Mucosa of rectum (tissue), 2 donors: ENCODE measurements around the gene NINJ1.

Experiments
- H3K27ac ChIP-seq, 2 donors: one replicate each; pipeline ENCODE4 v1.7.0; 2013; ENCODE audit warnings: inconsistent platforms in 2 of 2, low read depth in 2 of 2, low read length in 2 of 2
- H3K27me3 ChIP-seq, 2 donors: one replicate each; pipeline ENCODE4 v1.7.0; 2013; ENCODE audit warnings: low read length in 2 of 2; ENCODE audit not compliant: control insufficient read depth in 2 of 2, insufficient read depth in 2 of 2
- H3K36me3 ChIP-seq, 2 donors: one replicate each; pipeline ENCODE4 v1.7.0; 2013; ENCODE audit warnings: low read length in 2 of 2; ENCODE audit not compliant: control insufficient read depth in 2 of 2, insufficient read depth in 2 of 2
- H3K4me1 ChIP-seq, 2 donors: one replicate each; pipeline ENCODE4 v1.7.0; 2013; ENCODE audit warnings: low read length in 2 of 2, mild to moderate bottlenecking in 1 of 2; ENCODE audit not compliant: control insufficient read depth in 2 of 2, insufficient read depth in 2 of 2
- H3K4me3 ChIP-seq, 2 donors: one replicate each; pipeline ENCODE4 v1.7.0; 2013; ENCODE audit warnings: low read length in 2 of 2
- H3K9ac ChIP-seq, 2 donors: one replicate each; pipeline ENCODE4 v1.7.0; 2013; ENCODE audit warnings: low read length in 2 of 2, low read depth in 1 of 2, mild to moderate bottlenecking in 1 of 2
- H3K9me3 ChIP-seq, 2 donors: one replicate each; pipeline ENCODE4 v1.7.0; 2013; ENCODE audit warnings: low read length in 2 of 2; ENCODE audit not compliant: control insufficient read depth in 2 of 2
- donor health status: healthy.
- donor health status: Normal muscosa, but diverticular disease.

Gene NINJ1

GRCh38 chr9:93143830-93144530, 9.9 kb upstream of the NINJ1 start:
- Histone ChIP-seq H3K27me3 (no peaks in the 10 kb centered on the region), H3K4me1 (peaks cover 0 to 6% of the 10 kb centered on the region in 2 donors), H3K36me3 (no peaks in the 10 kb centered on the region), H3K4me3 (no peak overlapping the region), H3K27ac (peak overlapping the region in 1 of 2 donors; percentile 9), H3K9ac (no peak overlapping the region), H3K9me3 (no peaks in the 10 kb centered on the region)

GRCh38 chr9:93141771-93142483, 7.9 kb upstream of the NINJ1 start:
- Histone ChIP-seq H3K9me3 (no peaks in the 10 kb centered on the region), H3K36me3 (no peaks in the 10 kb centered on the region), H3K27me3 (no peaks in the 10 kb centered on the region), H3K9ac (no peak overlapping the region), H3K4me3 (no peak overlapping the region), H3K4me1 (peaks cover 0 to 6% of the 10 kb centered on the region in 2 donors), H3K27ac (no peak overlapping the region)

- Histone ChIP-seq H3K27me3 (no peaks in the 10 kb centered on the region), H3K4me3 (no peak overlapping the region), H3K9ac (no peak overlapping the region), H3K27ac (no peak overlapping the region), H3K36me3 (no peaks in the 10 kb centered on the region), H3K4me1 (peaks cover 10 to 16% of the 10 kb centered on the region in 2 donors), H3K9me3 (no peaks in the 10 kb centered on the region)
Measured at GRCh38 chr9:93139365-93140182, 5.5 kb upstream of the NINJ1 start.

- Histone ChIP-seq H3K27ac (no peak overlapping the region), H3K9ac (no peak overlapping the region), H3K4me3 (no peak overlapping the region), H3K27me3 (no peaks in the 10 kb centered on the region), H3K9me3 (no peaks in the 10 kb centered on the region), H3K36me3 (no peaks in the 10 kb centered on the region), H3K4me1 (peaks cover 13 to 15% of the 10 kb centered on the region in 2 donors)
Measured at GRCh38 chr9:93138171-93138764, 4.2 kb upstream of the NINJ1 start.

- Histone ChIP-seq H3K9ac (no peak overlapping the region), H3K36me3 (no peaks in the 10 kb centered on the region), H3K27ac (no peak overlapping the region), H3K27me3 (no peaks in the 10 kb centered on the region), H3K4me1 (peaks cover 22 to 25% of the 10 kb centered on the region in 2 donors), H3K4me3 (no peak overlapping the region), H3K9me3 (no peaks in the 10 kb centered on the region)
Measured at GRCh38 chr9:93137362-93137761, 3.3 kb upstream of the NINJ1 start.

GRCh38 chr9:93136011-93136440, 2.0 kb upstream of the NINJ1 start:
- Histone ChIP-seq H3K27ac (no peak overlapping the region), H3K4me3 (no peak overlapping the region), H3K9ac (peak overlapping the region in 1 of 2 donors; percentile 12), H3K27me3 (no peaks in the 10 kb centered on the region), H3K4me1 (peaks cover 34 to 38% of the 10 kb centered on the region in 2 donors), H3K9me3 (no peaks in the 10 kb centered on the region), H3K36me3 (no peaks in the 10 kb centered on the region)

GRCh38 chr9:93134740-93135444, 841 bp upstream of the NINJ1 start:
- Histone ChIP-seq H3K27ac (peak overlapping the region; percentile 84 to 94), H3K9me3 (no peaks in the 10 kb centered on the region), H3K4me3 (peak overlapping the region; percentile 83 to 85), H3K36me3 (no peaks in the 10 kb centered on the region), H3K4me1 (peaks cover 39 to 40% of the 10 kb centered on the region in 2 donors), H3K9ac (peak overlapping the region; percentile 91 to 95), H3K27me3 (no peaks in the 10 kb centered on the region)

- Histone ChIP-seq H3K4me3 (peak overlapping the region; percentile 83 to 85), H3K4me1 (peaks cover 39 to 43% of the 10 kb centered on the region in 2 donors), H3K27ac (peak overlapping the region; percentile 94), H3K27me3 (no peaks in the 10 kb centered on the region), H3K9ac (peak overlapping the region; percentile 85 to 95), H3K36me3 (no peaks in the 10 kb centered on the region), H3K9me3 (no peaks in the 10 kb centered on the region)
Measured at GRCh38 chr9:93133681-93134014, 403 bp downstream of the NINJ1 start.

GRCh38 chr9:93132946-93133680, 938 bp downstream of the NINJ1 start:
- no peaks in the 10 kb centered on the region for H3K36me3 ChIP-seq
- H3K4me3 ChIP-seq: peak overlapping the region; percentile 83 to 85
- no peaks in the 10 kb centered on the region for H3K9me3 ChIP-seq
- H3K27me3 ChIP-seq: no peaks in the 10 kb centered on the region
- peak overlapping the region; percentile 85 to 95 for H3K9ac ChIP-seq
- H3K4me1 ChIP-seq: peaks cover 43 to 48% of the 10 kb centered on the region in 2 donors
- peak overlapping the region; percentile 94 for H3K27ac ChIP-seq
